Naive B cell (primary cell): ENCODE data around the gene GDF7. TPM values are rescaled to one million over a fixed set of nuclear protein-coding genes. Genes with fewer than 3 reads are reported as not detected.
"Not testable (repeated sequence)": the region's sequence is repeated elsewhere in the genome, so short reads cannot be mapped to it uniquely, and the experiment has no call there.

ENCODE experiments used
- ATAC-seq, 2 donors: fragments of 150-1000 bp; cut with Tn5 transposase; 2 replicates each; pipeline ENCODE4 v1.10.0; 2021; ENCODE audit warnings: low read depth in 2 of 2, mild to moderate bottlenecking in 2 of 2, moderate library complexity in 2 of 2
- DNase-seq: peaks from one replicate; pipeline ENCODE4 v3.0.0; 2022
- H3K27ac Mint-ChIP-seq, 6 donors: one replicate each; pipeline ENCODE4 v1.8.0; 2020 to 2022; ENCODE audit warnings: mild to moderate bottlenecking in 6 of 6, mixed read lengths in 6 of 6, moderate library complexity in 5 of 6, inconsistent platforms in 2 of 6
- H3K27me3 Mint-ChIP-seq, 3 donors: one replicate each; pipeline ENCODE4 v1.8.0; 2021 to 2022; ENCODE audit warnings: mixed read lengths in 3 of 3, mild to moderate bottlenecking in 1 of 3
- H3K36me3 Mint-ChIP-seq, 2 donors: one replicate each; pipeline ENCODE4 v1.8.0; 2020 to 2022; ENCODE audit warnings: mixed read lengths in 2 of 2, inconsistent platforms in 1 of 2, mild to moderate bottlenecking in 1 of 2
- H3K4me1 Mint-ChIP-seq, 3 donors: one replicate each; pipeline ENCODE4 v1.8.0; 2020 to 2022; ENCODE audit warnings: mixed read lengths in 3 of 3, inconsistent platforms in 1 of 3, mild to moderate bottlenecking in 1 of 3, moderate library complexity in 1 of 3
- H3K4me3 Mint-ChIP-seq, 8 donors: one replicate each; pipeline ENCODE4 v1.8.0; 2020 to 2022; ENCODE audit warnings: mild to moderate bottlenecking in 8 of 8, mixed read lengths in 8 of 8, moderate library complexity in 8 of 8, inconsistent platforms in 2 of 8
- H3K9me3 Mint-ChIP-seq, 7 donors: one replicate each; pipeline ENCODE4 v1.8.0; 2020 to 2022; ENCODE audit warnings: mixed read lengths in 7 of 7, mild to moderate bottlenecking in 5 of 7, inconsistent platforms in 2 of 7, moderate library complexity in 1 of 7
- polyA plus RNA-seq, 6 donors: library from polyadenylated mRNA; unstranded; fragments of 300-500 nt; fragmentation: Illumina TruSeq; gene quantifications; one replicate each; pipeline ENCODE4 v1.2.3, GENCODE V29; 2021; ENCODE audit warnings: low read depth in 6 of 6

GDF7 gene
- polyA plus RNA-seq, 6 donors from 2014 or later = 0.17 to 0.77 (median 0.34) TPM; not detected in 1

- DNase-seq (no peak), ATAC-seq (no peak)
- no peak overlapping the region for H3K4me3 Mint-ChIP-seq
- peak overlapping the region in 1 of 6 donors; percentile 10 for H3K27ac Mint-ChIP-seq
- peaks cover 0 to 2% (median 0%) of the 10 kb centered on the region in 7 donors for H3K9me3 Mint-ChIP-seq
- peaks cover 5 to 12% (median 10%) of the 10 kb centered on the region in 3 donors for H3K4me1 Mint-ChIP-seq
- H3K27me3 Mint-ChIP-seq = no peaks in the 10 kb centered on the region
- no peaks in the 10 kb centered on the region for H3K36me3 Mint-ChIP-seq
Observed at GRCh38 chr2:20704886-20705285, 37.9 kb downstream of the GDF7 start.

GRCh38 chr2:20706217-20706616, 39.3 kb downstream of the GDF7 start:
- ATAC-seq = no peak

GRCh38 chr2:20706786-20707185, 39.8 kb downstream of the GDF7 start:
- ATAC-seq (no peak), DNase-seq (no peak)
- Mint-ChIP-seq H3K9me3 (peaks cover 0 to 4% (median 0%) of the 10 kb centered on the region in 7 donors), H3K36me3 (peaks cover 0 to 10% of the 10 kb centered on the region in 2 donors), H3K4me1 (peaks cover 0 to 18% (median 10%) of the 10 kb centered on the region in 3 donors), H3K27me3 (no peaks in the 10 kb centered on the region), H3K4me3 (no peak overlapping the region), H3K27ac (no peak overlapping the region)

More at GRCh38 chr2:20706217-20706616, 39.3 kb downstream of the GDF7 start:
- H3K36me3 Mint-ChIP-seq = peaks cover 0 to 6% of the 10 kb centered on the region in 2 donors
- no peaks in the 10 kb centered on the region for H3K27me3 Mint-ChIP-seq
- H3K4me3 Mint-ChIP-seq = no peak overlapping the region
- H3K9me3 Mint-ChIP-seq = peaks cover 0 to 2% (median 0%) of the 10 kb centered on the region in 7 donors
- no peak for DNase-seq
- H3K27ac Mint-ChIP-seq = no peak overlapping the region
- H3K4me1 Mint-ChIP-seq = peaks cover 0 to 17% (median 10%) of the 10 kb centered on the region in 3 donors

- no peak for DNase-seq
- peaks cover 0 to 18% (median 10%) of the 10 kb centered on the region in 3 donors for H3K4me1 Mint-ChIP-seq
- H3K4me3 Mint-ChIP-seq = no peak overlapping the region
- no peak for ATAC-seq
- H3K27ac Mint-ChIP-seq = no peak overlapping the region
- H3K9me3 Mint-ChIP-seq = peaks cover 0 to 4% (median 0%) of the 10 kb centered on the region in 7 donors
- peaks cover 0 to 10% of the 10 kb centered on the region in 2 donors for H3K36me3 Mint-ChIP-seq
- H3K27me3 Mint-ChIP-seq = no peaks in the 10 kb centered on the region
Observed at GRCh38 chr2:20707601-20708000, 40.7 kb downstream of the GDF7 start.

- not testable (repeated sequence) for DNase-seq, H3K9me3 Mint-ChIP-seq, H3K27me3 Mint-ChIP-seq, ATAC-seq, H3K4me3 Mint-ChIP-seq, H3K27ac Mint-ChIP-seq
- H3K36me3 Mint-ChIP-seq = peaks cover under 1 to 11% of the 10 kb centered on the region in 2 donors
- H3K4me1 Mint-ChIP-seq = peaks cover 12 to 31% (median 16%) of the 10 kb centered on the region in 3 donors
Observed at GRCh38 chr2:20711641-20712040, 44.7 kb downstream of the GDF7 start.

GRCh38 chr2:20713585-20713984, 46.6 kb downstream of the GDF7 start:
- H3K36me3 Mint-ChIP-seq = peaks cover 17 to 30% of the 10 kb centered on the region in 2 donors

GRCh38 chr2:20714412-20714811, 47.5 kb downstream of the GDF7 start:
- not testable (repeated sequence) for H3K4me3 Mint-ChIP-seq, ATAC-seq, DNase-seq, H3K27ac Mint-ChIP-seq, H3K27me3 Mint-ChIP-seq
- Mint-ChIP-seq H3K36me3 (peaks cover 25 to 31% of the 10 kb centered on the region in 2 donors), H3K9me3 (peaks cover 7 to 30% (median 15%) of the 10 kb centered on the region in 7 donors), H3K4me1 (peaks cover 11 to 25% (median 12%) of the 10 kb centered on the region in 3 donors)

More at GRCh38 chr2:20713585-20713984, 46.6 kb downstream of the GDF7 start:
- Mint-ChIP-seq H3K9me3 (peaks cover 7 to 24% (median 12%) of the 10 kb centered on the region in 7 donors), H3K4me1 (peaks cover 11 to 25% (median 12%) of the 10 kb centered on the region in 3 donors), H3K27ac (peak overlapping the region in 2 of 6 donors; percentile 6 to 53)
- not testable (repeated sequence) for ATAC-seq, H3K27me3 Mint-ChIP-seq, H3K4me3 Mint-ChIP-seq, DNase-seq

GRCh38 chr2:20716164-20716563, 49.2 kb downstream of the GDF7 start:
- Mint-ChIP-seq H3K36me3 (peaks cover 37 to 41% of the 10 kb centered on the region in 2 donors), H3K4me1 (peaks cover 11 to 25% (median 12%) of the 10 kb centered on the region in 3 donors), H3K9me3 (peaks cover 7 to 35% (median 21%) of the 10 kb centered on the region in 7 donors)
- not testable (repeated sequence) for DNase-seq, H3K4me3 Mint-ChIP-seq, H3K27me3 Mint-ChIP-seq, ATAC-seq, H3K27ac Mint-ChIP-seq

- H3K36me3 Mint-ChIP-seq = peaks cover 37 to 38% of the 10 kb centered on the region in 2 donors
- ATAC-seq (no peak), DNase-seq (no peak)
- peaks cover 7 to 37% (median 21%) of the 10 kb centered on the region in 7 donors for H3K9me3 Mint-ChIP-seq
- H3K27me3 Mint-ChIP-seq = no peaks in the 10 kb centered on the region
- H3K27ac Mint-ChIP-seq = no peak overlapping the region
- H3K4me1 Mint-ChIP-seq = peaks cover 11 to 23% (median 12%) of the 10 kb centered on the region in 3 donors
- no peak overlapping the region for H3K4me3 Mint-ChIP-seq
Observed at GRCh38 chr2:20717641-20718040, 50.7 kb downstream of the GDF7 start.

- Mint-ChIP-seq H3K36me3 (peaks cover 26 to 34% of the 10 kb centered on the region in 2 donors), H3K4me3 (no peak overlapping the region), H3K4me1 (peaks cover 0 to 19% (median 0%) of the 10 kb centered on the region in 3 donors), H3K9me3 (peaks cover 6 to 24% (median 13%) of the 10 kb centered on the region in 7 donors), H3K27ac (no peak overlapping the region), H3K27me3 (no peaks in the 10 kb centered on the region)
- ATAC-seq (no peak), DNase-seq (no peak)
Observed at GRCh38 chr2:20722592-20723240, 55.8 kb downstream of the GDF7 start.

GRCh38 chr2:20723543-20723942, 56.6 kb downstream of the GDF7 start:
- ATAC-seq (no peak), DNase-seq (no peak)
- H3K9me3 Mint-ChIP-seq = peaks cover 0 to 16% (median 6%) of the 10 kb centered on the region in 7 donors
- peaks cover 0 to 19% (median 0%) of the 10 kb centered on the region in 3 donors for H3K4me1 Mint-ChIP-seq
- H3K27me3 Mint-ChIP-seq = no peaks in the 10 kb centered on the region
- no peak overlapping the region for H3K27ac Mint-ChIP-seq
- H3K36me3 Mint-ChIP-seq = peaks cover 18 to 31% of the 10 kb centered on the region in 2 donors
- no peak overlapping the region for H3K4me3 Mint-ChIP-seq

- H3K27me3 Mint-ChIP-seq = no peaks in the 10 kb centered on the region
- H3K36me3 Mint-ChIP-seq = peaks cover 15 to 26% of the 10 kb centered on the region in 2 donors
- ATAC-seq (no peak), DNase-seq (no peak)
- H3K4me1 Mint-ChIP-seq = peaks cover 0 to 19% (median 0%) of the 10 kb centered on the region in 3 donors
- H3K27ac Mint-ChIP-seq = peak overlapping the region in 2 of 6 donors; percentile 47 to 77
- H3K9me3 Mint-ChIP-seq = peaks cover 0 to 8% (median 2%) of the 10 kb centered on the region in 7 donors
- no peak overlapping the region for H3K4me3 Mint-ChIP-seq
Observed at GRCh38 chr2:20724500-20725053, 57.6 kb downstream of the GDF7 start.

GRCh38 chr2:20725782-20726181, 58.8 kb downstream of the GDF7 start:
- Mint-ChIP-seq H3K27ac (peak overlapping the region in 1 of 6 donors; percentile 53), H3K4me3 (no peak overlapping the region), H3K36me3 (peaks cover 5 to 20% of the 10 kb centered on the region in 2 donors), H3K9me3 (peaks cover 0 to 8% (median 0%) of the 10 kb centered on the region in 7 donors), H3K27me3 (no peaks in the 10 kb centered on the region), H3K4me1 (peaks cover 0 to 15% (median 3%) of the 10 kb centered on the region in 3 donors)
- ATAC-seq (no peak), DNase-seq (no peak)
